SK-MEL-5 (cell line): ENCODE measurements around the gene ARID5B. TPM values are rescaled to one million over a fixed set of nuclear protein-coding genes. Genes with fewer than 3 reads are reported as not detected.
"Not testable (repeated sequence)": the region's sequence is repeated elsewhere in the genome, so short reads cannot be mapped to it uniquely, and the experiment has no call there.

Experiments used
- DNase-seq: peaks from one replicate; pipeline ENCODE4 v3.0.0-alpha.2; 2016; ENCODE audit warnings: low read depth, low spot score
- in situ Hi-C: cut with HindIII; loops from 2 replicates; pipeline ENCODE4 v1.10.0; 2016; ENCODE audit warnings: low sequenced_read_pairs, high pct_unique_total_duplicates, low pct_unique_long_range_greater_than_20kb
- total RNA-seq: library from RNA; depleted of rRNA; stranded (reverse); fragments of >200 nt; shearing (Covaris generic); gene quantifications from 2 replicates; pipeline ENCODE4 v1.2.3, GENCODE V29; 2014

Gene ARID5B
- total RNA-seq, 1 experiment from 2014 or later = 17.5 TPM

DNA sequence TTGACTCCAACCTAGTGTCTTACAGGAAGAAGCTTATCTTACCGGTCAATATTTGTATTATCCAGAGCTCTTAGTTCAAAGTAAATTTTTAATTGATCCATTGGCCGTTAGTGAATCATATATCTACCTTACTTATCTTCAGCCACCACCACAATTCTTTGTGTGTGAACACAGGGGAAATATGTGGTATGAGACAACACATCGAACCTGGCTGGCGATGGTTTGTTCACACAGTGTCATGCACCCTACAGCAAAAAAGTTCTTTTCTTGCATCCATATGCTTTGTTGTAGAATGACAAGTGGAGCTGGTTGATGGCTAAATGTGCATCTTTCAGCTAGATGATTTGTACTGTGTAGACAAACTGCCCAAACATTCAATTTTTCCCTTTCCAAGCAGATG, 65.8 kb downstream of the ARID5B start:
- in situ Hi-C loops = no loop called here
- DNase-seq = no peak

DNA sequence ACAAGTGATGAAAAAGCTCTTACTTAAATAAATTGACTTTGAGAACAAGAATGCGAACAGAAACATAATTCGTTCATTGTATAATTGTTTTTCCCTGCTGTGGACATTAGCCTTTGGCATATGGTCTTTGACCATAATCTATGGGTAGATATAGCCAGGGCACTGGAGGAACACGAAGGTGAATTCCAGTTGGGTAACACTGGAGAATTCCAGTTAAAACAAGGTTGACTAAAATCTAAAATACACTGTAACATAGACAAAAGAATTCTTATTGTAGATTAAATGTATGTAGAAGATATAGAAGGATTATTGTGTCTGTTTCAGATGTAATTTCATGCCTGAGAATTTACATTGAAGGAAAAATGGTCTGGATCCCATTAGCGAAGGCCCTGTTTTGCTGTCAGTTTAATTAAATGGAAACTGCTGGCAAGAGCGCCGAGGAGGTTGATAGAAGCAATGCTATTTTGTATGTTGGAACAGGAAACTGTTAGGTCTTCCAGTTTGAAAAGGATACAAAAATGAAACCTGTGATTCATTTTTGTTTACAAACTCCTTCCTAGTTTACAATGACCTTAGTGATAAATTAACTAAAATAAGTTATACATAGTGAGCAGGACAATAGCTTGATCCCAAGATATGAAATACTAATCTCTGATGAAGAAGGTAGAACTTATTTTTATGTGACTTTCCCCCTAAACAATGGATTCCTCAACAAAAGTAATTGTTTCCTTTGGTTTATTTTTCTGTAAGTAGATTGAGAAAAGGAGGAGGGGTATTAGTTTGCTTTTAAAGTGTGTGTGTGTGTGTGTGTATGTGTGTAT, 68.9 kb downstream of the ARID5B start:
- DNase-seq = no peak

GRCh38 chr10:61971003-61971325, 69.5 kb downstream of the ARID5B start:
- DNase-seq = no peak

More for the DNA sequence above, 68.9 kb downstream of the ARID5B start:
- in situ Hi-C loops = no loop called here

GRCh38 chr10:61973169-61973568, 71.7 kb downstream of the ARID5B start:
- DNase-seq = no peak
- in situ Hi-C loops = no loop called here

More at GRCh38 chr10:61971003-61971325, 69.5 kb downstream of the ARID5B start:
- in situ Hi-C loops = no loop called here

GRCh38 chr10:61973906-61974305, 72.4 kb downstream of the ARID5B start:
- no peak for DNase-seq
- in situ Hi-C loops = no loop called here

DNA sequence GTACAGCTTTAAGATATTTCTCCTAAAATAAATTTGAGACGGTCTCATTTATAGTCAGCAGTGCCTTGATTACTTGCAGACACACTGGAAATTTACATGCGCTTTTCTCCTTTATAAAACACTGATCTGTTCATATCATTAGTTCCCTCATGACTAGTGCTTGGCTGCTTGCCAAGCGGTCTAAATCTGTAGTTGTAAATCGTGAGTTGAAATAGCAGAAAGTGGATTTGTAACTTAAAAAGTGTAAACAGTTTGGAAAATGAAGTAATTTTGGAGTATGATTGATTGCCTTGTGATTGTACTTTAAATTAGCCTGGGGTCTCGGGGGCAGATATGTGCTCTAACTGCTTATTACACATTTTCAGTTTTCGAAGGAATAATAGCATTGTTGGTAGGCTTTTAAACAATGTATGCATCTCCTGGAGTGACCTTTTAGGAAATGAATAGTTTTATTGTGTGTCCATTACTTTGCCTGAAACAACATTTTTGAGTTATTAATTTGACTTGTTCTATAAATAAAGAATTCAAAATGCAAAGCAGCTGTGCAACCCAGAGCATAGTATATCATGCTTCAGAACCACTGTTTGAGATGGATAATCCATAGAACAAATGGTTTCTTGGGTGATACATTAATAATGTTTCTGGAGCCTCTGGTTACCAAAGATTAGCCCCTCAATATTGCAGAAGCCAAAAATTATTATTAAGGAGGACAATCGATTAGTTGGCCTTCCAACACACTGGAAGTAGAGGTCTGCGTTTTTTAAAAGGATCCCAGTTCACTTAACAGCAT, 73.3 kb downstream of the ARID5B start:
- DNase-seq = peak; percentile 90
- in situ Hi-C loops = no loop called here

DNA sequence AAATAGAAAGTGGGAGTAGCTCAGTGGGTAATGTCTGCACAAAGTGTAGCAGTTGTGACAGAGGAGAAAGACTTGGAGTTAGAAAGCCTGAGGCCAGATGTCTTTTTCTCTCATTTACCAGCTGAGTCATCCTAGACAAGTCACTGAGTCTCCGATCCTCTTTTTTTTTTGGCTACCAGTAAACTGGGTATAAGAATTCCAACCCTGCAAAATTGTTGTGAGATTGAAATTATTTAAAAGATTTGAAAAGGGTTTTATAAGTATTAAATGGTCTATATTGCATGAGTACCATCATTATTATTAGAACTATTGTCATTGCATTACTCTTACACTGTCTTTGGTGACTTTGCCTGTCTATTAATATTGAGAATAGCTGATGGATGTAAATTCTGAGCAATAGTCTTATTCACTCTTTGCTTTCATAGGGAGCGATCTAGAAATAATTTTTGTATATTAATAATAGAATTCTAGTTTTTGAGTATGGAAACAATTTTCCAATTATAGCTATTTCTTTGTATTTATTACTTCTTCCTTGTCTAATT, 74.0 kb downstream of the ARID5B start:
- in situ Hi-C loops = no loop called here
- peak; percentile 81 for DNase-seq

DNA sequence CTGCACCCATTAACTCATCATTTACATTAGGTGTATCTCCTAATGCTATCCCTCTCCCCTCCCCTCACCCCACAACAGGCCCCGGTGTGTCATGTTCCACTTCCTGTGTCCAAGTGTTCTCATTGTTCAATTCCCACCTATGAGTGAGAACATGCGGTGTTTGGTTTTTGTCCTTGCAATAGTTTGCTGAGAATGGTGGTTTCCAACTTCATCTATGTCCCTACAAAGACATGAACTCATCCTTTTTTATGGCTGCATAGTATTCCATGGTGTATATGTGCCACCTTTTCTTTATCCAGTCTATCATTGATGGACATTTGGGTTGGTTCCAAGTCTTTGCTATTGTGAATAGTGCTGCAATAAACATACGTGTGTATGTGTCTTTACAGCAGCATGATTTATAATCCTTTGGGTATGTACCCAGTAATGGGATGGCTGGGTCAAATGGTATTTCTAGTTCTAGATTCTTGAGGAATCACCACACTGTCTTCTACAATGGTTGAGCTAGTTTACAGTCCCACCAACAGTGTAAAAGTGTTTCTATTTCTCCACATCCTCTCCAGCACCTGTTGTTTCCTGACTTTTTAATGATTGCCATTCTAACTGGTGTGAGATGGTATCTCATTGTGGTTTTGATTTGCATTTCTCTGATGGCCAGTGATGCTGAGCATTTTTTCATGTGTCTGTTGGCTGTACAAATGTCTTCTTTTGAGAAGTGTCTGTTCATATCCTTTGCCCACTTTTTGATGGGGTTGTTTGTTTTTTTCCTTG, 75.6 kb downstream of the ARID5B start:
- DNase-seq, in situ Hi-C loops: not testable (repeated sequence)

GRCh38 chr10:61978965-61979364, 77.5 kb downstream of the ARID5B start:
- peak; percentile 52 for DNase-seq
- in situ Hi-C loops = no loop called here

DNA sequence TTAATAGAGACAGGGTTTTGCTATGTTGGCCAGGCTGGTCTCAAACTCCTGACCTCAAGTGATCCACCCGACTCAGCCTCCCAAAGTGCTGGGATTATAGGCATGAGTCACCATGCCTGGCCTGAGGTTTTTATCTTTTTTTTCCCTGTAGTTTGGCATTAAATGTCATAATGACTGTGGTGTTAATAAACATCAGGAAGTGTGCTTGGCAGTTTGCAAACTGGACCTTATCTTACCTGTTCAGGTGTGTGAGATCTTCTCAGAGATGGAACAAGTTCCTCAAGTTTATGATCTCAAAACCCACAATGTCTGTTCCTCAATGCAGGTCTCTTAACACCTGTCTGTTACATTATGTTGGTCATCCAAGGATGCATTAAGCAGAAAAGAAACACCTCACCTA, 80.0 kb downstream of the ARID5B start:
- no peak for DNase-seq

GRCh38 chr10:61983255-61983654, 81.8 kb downstream of the ARID5B start:
- in situ Hi-C loops = no loop called here

More for the DNA sequence above, 80.0 kb downstream of the ARID5B start:
- in situ Hi-C loops = no loop called here

GRCh38 chr10:61984803-61985418, 83.4 kb downstream of the ARID5B start:
- in situ Hi-C loops = no loop called here
- DNase-seq = no peak

More at GRCh38 chr10:61983255-61983654, 81.8 kb downstream of the ARID5B start:
- DNase-seq = no peak

DNA sequence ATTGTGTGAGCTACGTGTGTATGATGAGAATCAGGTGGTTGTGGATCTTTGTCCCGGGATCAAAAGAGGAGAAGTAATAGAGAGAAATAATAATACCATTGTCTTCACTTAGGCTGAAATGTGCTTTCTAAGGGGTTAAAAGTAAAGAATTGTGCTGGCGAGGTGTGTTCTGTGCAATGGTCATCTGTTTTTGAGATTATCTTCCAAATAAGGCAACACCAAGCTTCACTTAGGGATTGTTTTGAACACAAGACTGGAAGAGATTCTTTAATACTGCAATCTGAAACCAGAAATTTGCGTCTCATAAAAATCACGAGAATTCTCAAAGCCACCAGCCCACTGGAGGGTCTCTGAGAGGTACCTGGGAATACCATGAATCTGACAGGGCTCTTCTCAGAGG, 84.2 kb downstream of the ARID5B start:
- in situ Hi-C loops = no loop called here
- no peak for DNase-seq

- no peak for DNase-seq
- in situ Hi-C loops = no loop called here
These were observed 84.9 kb downstream of the ARID5B start for GRCh38 chr10:61986382-61986781.

GRCh38 chr10:61986788-61987492, 85.4 kb downstream of the ARID5B start:
- no peak for DNase-seq
- in situ Hi-C loops = no loop called here

GRCh38 chr10:61987537-61987936, 86.0 kb downstream of the ARID5B start:
- DNase-seq = no peak
- in situ Hi-C loops = no loop called here

DNA sequence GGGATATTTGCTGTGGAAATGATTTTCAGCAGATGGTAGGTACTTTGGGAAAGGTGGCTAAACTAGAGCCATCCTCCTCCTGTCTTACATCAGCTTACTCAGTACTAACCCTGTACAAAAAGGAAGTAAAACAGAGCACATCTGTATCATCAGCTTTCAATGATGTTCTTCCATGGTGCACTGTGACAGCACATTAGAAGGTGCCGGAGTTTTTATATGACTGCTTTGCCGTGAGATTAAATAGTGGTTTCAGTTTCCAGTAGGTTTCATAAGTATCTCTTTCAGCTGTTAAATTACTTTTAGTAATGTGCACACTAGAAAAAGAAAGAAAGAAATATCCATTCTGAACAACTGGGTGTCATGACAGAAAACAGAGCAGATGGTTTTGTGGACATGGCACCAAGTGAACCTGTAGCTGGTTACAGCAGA, 86.5 kb downstream of the ARID5B start:
- in situ Hi-C loops = no loop called here
- no peak for DNase-seq
